MCF 10A (cell line): ENCODE data around the gene UVSSA. TPM values are rescaled to one million over a fixed set of nuclear protein-coding genes. Genes with fewer than 3 reads are reported as not detected.

Source experiments
- BruUV-seq: library from RNA; stranded (reverse); fragments of 400-500 nt; replicated peaks from 2 replicates; lab custom pipeline; 2021; lab: Mats Ljungman, UMichigan
- CTCF ChIA-PET: fragments of 300-600 bp; sonication (Branson Sonifier 250); formaldehyde crosslinking; extraction: SDS; loops from one replicate; lab custom pipeline; 2021; ENCODE audit warnings: antibody characterized with exemption, inconsistent platforms; lab: Yijun Ruan, JAX
- POLR2A ChIA-PET: fragments of 300-600, 350-650 bp; sonication (Branson Sonifier 250); formaldehyde crosslinking; extraction: SDS; loops from one replicate; lab custom pipeline; 2020; ENCODE audit warnings: antibody characterized with exemption, inconsistent platforms; lab: Yijun Ruan, JAX
- DNase-seq: peaks from one replicate; pipeline ENCODE4 v3.0.0-alpha.2; 2018; ENCODE audit not compliant: unreplicated experiment
- H3K27ac Mint-ChIP-seq: one replicate; pipeline ENCODE4 v1.8.0; 2022; ENCODE audit warnings: mild to moderate bottlenecking, low read depth, mixed read lengths; ENCODE audit not compliant: unreplicated experiment
- H3K27me3 Mint-ChIP-seq: one replicate; pipeline ENCODE4 v1.8.0; 2022; ENCODE audit warnings: mixed read lengths; ENCODE audit not compliant: insufficient read depth, unreplicated experiment
- H3K36me3 Mint-ChIP-seq: one replicate; pipeline ENCODE4 v1.8.0; 2022; ENCODE audit warnings: mild to moderate bottlenecking, moderate library complexity, mixed read lengths; ENCODE audit not compliant: insufficient read depth, unreplicated experiment
- H3K4me1 Mint-ChIP-seq: one replicate; pipeline ENCODE4 v1.8.0; 2022; ENCODE audit warnings: mixed read lengths; ENCODE audit not compliant: insufficient read depth, unreplicated experiment
- H3K4me3 Mint-ChIP-seq: one replicate; pipeline ENCODE4 v1.8.0; 2022; ENCODE audit warnings: mild to moderate bottlenecking, moderate library complexity, mixed read lengths; ENCODE audit not compliant: unreplicated experiment
- H3K9me3 Mint-ChIP-seq: one replicate; pipeline ENCODE4 v1.8.0; 2022; ENCODE audit warnings: mixed read lengths; ENCODE audit not compliant: unreplicated experiment
- intact Hi-C: fragments of 100-400 bp; cut with micrococcal nuclease; formaldehyde crosslinking; loops from 2 replicates; pipeline ENCODE4 v1.14.1; 2022
- total RNA-seq: library from RNA; stranded (reverse); gene quantifications from 2 replicates; pipeline ENCODE4 v1.2.3, GENCODE V29; 2022
- TF ChIP-seq, protein P1 (sequence below): fragments of 200-600 bp; IDR thresholded peaks from one replicate; pipeline ENCODE4 v1.8.0; 2022; ENCODE audit warnings: antibody characterized with exemption, mild to moderate bottlenecking; ENCODE audit not compliant: unreplicated experiment

UVSSA gene
- total RNA-seq, 1 experiment from 2014 or later, result 43.6 TPM

- DNase-seq, result no peak
- ChIA-PET CTCF (no interaction called here), POLR2A (interaction anchor here (0.7 kb wide), 1 partner anchor 10 kb away, joined by 3 read pairs; no protein-coding TSS in a partner anchor)
- no peak overlapping the region for H3K27ac Mint-ChIP-seq
- intact Hi-C loops, result no loop called here
- TF ChIP-seq, protein P1, sequence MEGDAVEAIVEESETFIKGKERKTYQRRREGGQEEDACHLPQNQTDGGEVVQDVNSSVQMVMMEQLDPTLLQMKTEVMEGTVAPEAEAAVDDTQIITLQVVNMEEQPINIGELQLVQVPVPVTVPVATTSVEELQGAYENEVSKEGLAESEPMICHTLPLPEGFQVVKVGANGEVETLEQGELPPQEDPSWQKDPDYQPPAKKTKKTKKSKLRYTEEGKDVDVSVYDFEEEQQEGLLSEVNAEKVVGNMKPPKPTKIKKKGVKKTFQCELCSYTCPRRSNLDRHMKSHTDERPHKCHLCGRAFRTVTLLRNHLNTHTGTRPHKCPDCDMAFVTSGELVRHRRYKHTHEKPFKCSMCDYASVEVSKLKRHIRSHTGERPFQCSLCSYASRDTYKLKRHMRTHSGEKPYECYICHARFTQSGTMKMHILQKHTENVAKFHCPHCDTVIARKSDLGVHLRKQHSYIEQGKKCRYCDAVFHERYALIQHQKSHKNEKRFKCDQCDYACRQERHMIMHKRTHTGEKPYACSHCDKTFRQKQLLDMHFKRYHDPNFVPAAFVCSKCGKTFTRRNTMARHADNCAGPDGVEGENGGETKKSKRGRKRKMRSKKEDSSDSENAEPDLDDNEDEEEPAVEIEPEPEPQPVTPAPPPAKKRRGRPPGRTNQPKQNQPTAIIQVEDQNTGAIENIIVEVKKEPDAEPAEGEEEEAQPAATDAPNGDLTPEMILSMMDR, result no peak
- H3K27me3 Mint-ChIP-seq, result no peaks in the 10 kb centered on the region
- H3K9me3 Mint-ChIP-seq, result no peaks in the 10 kb centered on the region
- H3K4me1 Mint-ChIP-seq, result no peaks in the 10 kb centered on the region
- peaks cover 36% of the 10 kb centered on the region for H3K36me3 Mint-ChIP-seq
- H3K4me3 Mint-ChIP-seq, result no peak overlapping the region
- no TSS peak for BruUV-seq
Observed at GRCh38 chr4:1382776-1383727, 36.0 kb downstream of the UVSSA start.

- BruUV-seq, result no TSS peak
- ChIA-PET CTCF (no interaction called here), POLR2A (interaction anchor here (0.7 kb wide), 1 partner anchor 11 kb away, joined by 3 read pairs; no protein-coding TSS in a partner anchor)
- no peak for DNase-seq
- H3K27ac Mint-ChIP-seq, result no peak overlapping the region
- no peaks in the 10 kb centered on the region for H3K27me3 Mint-ChIP-seq
- peaks cover 9% of the 10 kb centered on the region for H3K9me3 Mint-ChIP-seq
- H3K4me1 Mint-ChIP-seq, result no peaks in the 10 kb centered on the region
- peaks cover 32% of the 10 kb centered on the region for H3K36me3 Mint-ChIP-seq
- intact Hi-C loops, result no loop called here
- TF ChIP-seq, protein P1, result no peak
- H3K4me3 Mint-ChIP-seq, result no peak overlapping the region
Observed at GRCh38 chr4:1383728-1384591, 37.0 kb downstream of the UVSSA start.

DNA sequence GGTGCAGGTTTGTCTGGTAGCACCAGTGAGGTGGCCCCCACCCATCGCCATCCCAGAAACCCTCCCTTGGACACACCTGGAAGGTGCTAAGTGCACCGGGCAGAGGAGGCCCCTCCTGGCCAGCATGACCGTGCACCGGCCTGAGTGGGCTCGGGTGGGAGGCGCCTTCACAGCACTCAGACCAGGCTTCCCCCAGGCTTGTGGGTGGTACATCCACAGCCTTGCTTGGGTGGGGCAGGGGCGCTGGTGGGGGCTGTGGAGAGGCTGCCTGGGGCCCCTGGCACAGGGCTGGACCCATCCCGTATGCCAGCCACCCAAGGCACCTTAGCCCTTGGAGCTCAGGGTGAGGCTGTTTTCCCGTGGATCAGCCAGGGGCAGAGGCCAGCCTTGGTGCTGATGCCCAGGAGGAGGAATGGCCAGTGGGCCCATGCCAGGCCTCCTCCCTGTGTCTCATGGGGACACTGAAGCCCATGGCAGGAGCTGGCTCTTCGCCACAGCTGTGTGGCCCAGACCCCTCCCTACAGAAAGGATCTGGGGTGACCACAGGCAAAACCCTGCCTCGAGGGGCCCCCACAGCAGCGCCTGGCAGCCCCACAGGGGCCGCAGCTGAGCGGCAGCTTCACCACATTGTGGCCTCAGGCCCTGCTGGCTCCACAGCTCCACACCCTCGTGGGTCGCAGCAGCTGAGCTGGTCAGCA is 37.8 kb downstream of the UVSSA start:
- no peaks in the 10 kb centered on the region for H3K4me1 Mint-ChIP-seq
- intact Hi-C loops, result no loop called here
- no peak overlapping the region for H3K27ac Mint-ChIP-seq
- no peak overlapping the region for H3K4me3 Mint-ChIP-seq
- BruUV-seq, result no TSS peak
- ChIA-PET CTCF (interaction anchor here (0.6 kb wide), 1 partner anchor 222 kb away, joined by 3 read pairs; no protein-coding TSS in a partner anchor), POLR2A (no interaction called here)
- no peak for DNase-seq
- H3K9me3 Mint-ChIP-seq, result peaks cover 10% of the 10 kb centered on the region
- H3K36me3 Mint-ChIP-seq, result peaks cover 26% of the 10 kb centered on the region
- TF ChIP-seq, protein P1, result no peak
- H3K27me3 Mint-ChIP-seq, result no peaks in the 10 kb centered on the region
